Mononuclear cell (primary cell): ENCODE measurements around the gene CAPN1. TPM values are rescaled to one million over a fixed set of nuclear protein-coding genes. Genes with fewer than 3 reads are reported as not detected.
"Not testable (repeated sequence)": the region's sequence is repeated elsewhere in the genome, so short reads cannot be mapped to it uniquely, and the experiment has no call there.

Experiments used
- H3K27me3 ChIP-seq: 2 replicates; pipeline ENCODE4 v1.6.0; 2011; ENCODE audit warnings: low read length, control low read depth; ENCODE audit not compliant: insufficient read depth
- H3K4me1 ChIP-seq: 2 replicates; pipeline ENCODE4 v1.5.1; 2011; ENCODE audit warnings: mild to moderate bottlenecking, low read length, control low read depth; ENCODE audit not compliant: insufficient read depth
- H3K4me3 ChIP-seq: 2 replicates; pipeline ENCODE4 v1.5.1; 2011; ENCODE audit warnings: mild to moderate bottlenecking, low read length, moderate library complexity
- H3K9me3 ChIP-seq: 2 replicates; pipeline ENCODE4 v1.5.1; 2011; ENCODE audit warnings: low read depth, mild to moderate bottlenecking, control low read depth, low read length
- total RNA-seq: library from RNA; depleted of rRNA; stranded (reverse); fragments of >200 nt; gene quantifications from one replicate; pipeline ENCODE4 v1.2.3, GENCODE V29; 2012

CAPN1 gene
- total RNA-seq, 1 donor, result 76.2 TPM

- H3K9me3 ChIP-seq, H3K4me3 ChIP-seq, H3K4me1 ChIP-seq, H3K27me3 ChIP-seq: not testable (repeated sequence)
Observed at GRCh38 chr11:65174571-65175010, 7.1 kb upstream of the CAPN1 start.

DNA sequence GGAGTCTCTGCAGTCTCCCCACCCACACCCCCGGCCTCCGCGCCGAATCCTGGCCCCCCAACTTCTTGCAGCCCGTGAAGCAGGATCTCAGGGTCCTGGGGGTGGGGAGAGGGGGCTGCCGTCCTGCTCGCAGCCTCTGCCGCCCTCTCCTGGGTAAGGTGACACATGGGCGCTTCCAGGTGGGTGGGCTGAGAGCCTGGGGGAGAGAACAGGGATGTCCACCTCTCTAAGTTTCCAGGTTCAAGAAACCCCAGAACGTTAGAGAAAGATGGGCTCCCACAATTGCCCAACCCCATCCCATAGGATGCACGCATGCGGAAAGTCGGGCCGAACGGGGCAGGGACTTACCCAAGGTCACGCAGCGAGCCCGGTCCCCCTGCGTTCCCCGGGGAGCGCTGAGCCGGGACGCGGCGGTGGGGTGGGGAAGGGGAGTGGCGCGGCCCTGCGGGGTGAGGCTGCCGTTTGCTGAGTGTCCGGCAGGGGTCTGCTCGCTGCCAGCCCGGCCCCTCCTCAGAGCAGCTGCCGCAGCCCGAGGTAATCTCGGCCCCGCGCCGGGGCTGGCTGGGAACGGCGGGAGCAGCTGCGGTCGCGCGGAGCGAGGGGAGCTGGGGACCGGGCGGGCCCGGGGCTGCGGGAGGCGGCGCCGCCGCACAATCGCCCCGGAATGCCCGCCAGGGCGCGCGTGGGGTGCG lies 705 bp upstream of the CAPN1 start:
- Histone ChIP-seq H3K9me3 (no peaks in the 10 kb centered on the region), H3K4me1 (peaks cover 29% of the 10 kb centered on the region), H3K27me3 (no peaks in the 10 kb centered on the region), H3K4me3 (peak overlapping the region; percentile 70)

DNA sequence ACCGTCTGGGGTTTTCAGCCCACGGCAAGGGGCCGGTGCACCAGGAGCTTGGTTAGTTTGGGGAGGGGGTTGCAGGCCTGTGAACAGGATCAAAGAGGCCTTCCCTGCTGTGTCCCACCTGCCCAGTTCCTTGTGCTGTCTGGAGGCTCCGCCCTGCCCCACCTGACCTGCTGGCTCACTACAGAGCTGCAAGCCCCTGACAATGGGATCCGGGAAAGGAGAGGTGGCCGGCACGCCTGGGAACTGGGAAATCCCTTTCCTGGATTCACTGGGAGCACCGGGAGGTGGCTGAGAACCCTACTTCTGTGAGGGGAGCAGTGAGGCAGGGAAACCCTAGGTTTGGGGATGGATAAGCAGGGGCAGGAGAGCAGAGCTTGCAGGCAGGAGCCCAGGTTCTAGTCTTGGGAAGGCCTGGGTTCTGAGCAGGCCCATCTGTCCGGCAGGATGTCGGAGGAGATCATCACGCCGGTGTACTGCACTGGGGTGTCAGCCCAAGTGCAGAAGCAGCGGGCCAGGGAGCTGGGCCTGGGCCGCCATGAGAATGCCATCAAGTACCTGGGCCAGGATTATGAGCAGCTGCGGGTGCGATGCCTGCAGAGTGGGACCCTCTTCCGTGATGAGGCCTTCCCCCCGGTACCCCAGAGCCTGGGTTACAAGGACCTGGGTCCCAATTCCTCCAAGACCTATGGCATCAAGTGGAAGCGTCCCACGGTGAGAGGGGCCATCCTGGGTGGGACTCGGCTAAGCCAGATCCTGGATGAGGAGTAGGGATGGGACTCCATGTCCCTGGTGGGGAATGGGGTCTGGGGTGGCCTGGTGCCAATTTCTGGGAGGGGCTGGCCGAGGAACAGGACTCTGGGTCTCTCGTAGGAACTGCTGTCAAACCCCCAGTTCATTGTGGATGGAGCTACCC lies 786 bp downstream of the CAPN1 start:
- Histone ChIP-seq H3K9me3 (no peaks in the 10 kb centered on the region), H3K4me3 (peak overlapping the region; percentile 70), H3K27me3 (no peaks in the 10 kb centered on the region), H3K4me1 (peaks cover 29% of the 10 kb centered on the region)

GRCh38 chr11:65183201-65183891 lies 1.6 kb downstream of the CAPN1 start:
- Histone ChIP-seq H3K4me3 (no peak overlapping the region), H3K9me3 (no peaks in the 10 kb centered on the region), H3K4me1 (peaks cover 29% of the 10 kb centered on the region), H3K27me3 (no peaks in the 10 kb centered on the region)

DNA sequence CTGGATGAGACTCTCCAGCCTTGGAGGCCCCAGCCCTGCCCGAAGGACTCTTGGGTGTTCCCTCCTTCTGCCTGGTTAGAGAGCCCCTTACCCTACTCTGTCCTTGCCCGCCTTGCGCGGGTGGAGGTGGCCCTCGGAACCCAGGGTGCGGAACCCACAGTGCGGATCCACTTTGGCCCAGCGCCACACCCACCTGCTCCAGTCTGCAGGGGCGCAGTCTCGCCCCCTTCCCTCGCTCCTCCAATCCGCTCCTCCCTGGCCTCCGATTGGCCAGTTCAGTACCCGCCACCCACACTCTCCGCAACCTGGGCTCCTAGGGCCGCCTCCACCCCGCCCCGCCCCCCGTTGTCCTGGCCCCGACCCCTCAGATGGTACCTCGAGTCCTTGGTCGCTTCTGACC lies 2.4 kb downstream of the CAPN1 start:
- Histone ChIP-seq H3K27me3 (no peaks in the 10 kb centered on the region), H3K4me3 (no peak overlapping the region), H3K4me1 (peaks cover 29% of the 10 kb centered on the region), H3K9me3 (no peaks in the 10 kb centered on the region)

DNA sequence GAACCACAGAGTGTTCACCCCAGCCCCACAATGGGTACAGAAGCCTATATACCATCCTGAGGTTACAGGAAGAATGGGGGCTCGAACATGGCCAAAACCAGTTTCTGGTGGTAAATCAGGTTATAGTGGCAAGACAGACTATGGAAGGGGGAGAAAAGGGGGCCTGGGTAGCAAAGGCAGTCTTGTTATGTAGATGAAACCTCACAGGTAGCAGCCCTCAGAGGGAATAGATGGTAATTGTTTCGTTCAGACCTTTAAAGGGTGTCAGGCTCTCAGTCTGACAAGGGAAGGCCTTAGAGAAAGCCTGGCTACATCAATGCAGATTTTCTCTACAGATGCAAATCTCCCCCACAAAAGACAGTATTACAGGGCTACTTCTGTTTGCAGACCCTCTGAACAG lies 3.4 kb downstream of the CAPN1 start:
- Histone ChIP-seq H3K4me3 (no peak overlapping the region), H3K4me1 (peaks cover 29% of the 10 kb centered on the region), H3K9me3 (no peaks in the 10 kb centered on the region), H3K27me3 (no peaks in the 10 kb centered on the region)

DNA sequence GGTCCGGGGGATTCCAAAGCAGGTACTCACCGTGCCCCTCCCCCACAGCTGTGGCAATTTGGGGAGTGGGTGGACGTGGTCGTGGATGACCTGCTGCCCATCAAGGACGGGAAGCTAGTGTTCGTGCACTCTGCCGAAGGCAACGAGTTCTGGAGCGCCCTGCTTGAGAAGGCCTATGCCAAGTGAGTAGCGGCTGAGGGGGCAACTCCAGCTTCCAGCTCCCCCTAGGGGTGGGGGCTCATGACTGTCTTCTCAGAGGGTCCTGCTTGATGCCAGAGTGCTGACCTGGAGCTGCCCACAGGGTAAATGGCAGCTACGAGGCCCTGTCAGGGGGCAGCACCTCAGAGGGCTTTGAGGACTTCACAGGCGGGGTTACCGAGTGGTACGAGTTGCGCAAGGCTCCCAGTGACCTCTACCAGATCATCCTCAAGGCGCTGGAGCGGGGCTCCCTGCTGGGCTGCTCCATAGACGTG lies 4.2 kb downstream of the CAPN1 start:
- H3K4me3 ChIP-seq, result no peak overlapping the region
- H3K4me1 ChIP-seq, result peaks cover 22% of the 10 kb centered on the region
- no peaks in the 10 kb centered on the region for H3K27me3 ChIP-seq
- no peaks in the 10 kb centered on the region for H3K9me3 ChIP-seq

- Histone ChIP-seq H3K4me3 (no peak overlapping the region), H3K9me3 (no peaks in the 10 kb centered on the region), H3K4me1 (peaks cover 21% of the 10 kb centered on the region), H3K27me3 (no peaks in the 10 kb centered on the region)
Observed at GRCh38 chr11:65186701-65187100, 5.0 kb downstream of the CAPN1 start.

GRCh38 chr11:65187146-65187675 lies 5.5 kb downstream of the CAPN1 start:
- no peaks in the 10 kb centered on the region for H3K27me3 ChIP-seq
- H3K9me3 ChIP-seq, result no peaks in the 10 kb centered on the region
- peaks cover 17% of the 10 kb centered on the region for H3K4me1 ChIP-seq
- H3K4me3 ChIP-seq, result no peak overlapping the region

DNA sequence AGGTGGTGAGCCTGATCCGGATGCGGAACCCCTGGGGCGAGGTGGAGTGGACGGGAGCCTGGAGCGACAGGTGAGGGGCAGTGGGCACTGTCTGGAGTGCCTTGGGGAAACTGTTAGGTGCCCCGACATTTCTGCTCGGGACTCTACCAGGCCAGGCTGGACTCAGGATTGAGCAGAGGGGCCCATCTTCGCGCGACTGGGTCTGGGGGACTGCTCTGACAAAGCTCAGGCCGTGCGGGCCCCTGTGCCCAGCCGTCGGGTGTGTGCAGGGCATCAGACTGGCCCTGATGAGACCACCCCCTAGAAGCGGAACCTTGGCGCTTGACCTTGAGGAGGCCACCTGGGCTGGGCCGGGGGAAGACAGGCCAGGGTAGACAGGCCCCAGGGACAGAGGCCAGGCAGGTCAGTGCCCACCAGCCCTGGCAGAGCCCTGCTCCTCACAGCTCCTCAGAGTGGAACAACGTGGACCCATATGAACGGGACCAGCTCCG lies 6.3 kb downstream of the CAPN1 start:
- H3K27me3 ChIP-seq, result no peaks in the 10 kb centered on the region
- H3K9me3 ChIP-seq, result no peaks in the 10 kb centered on the region
- H3K4me1 ChIP-seq, result peaks cover 9% of the 10 kb centered on the region
- no peak overlapping the region for H3K4me3 ChIP-seq

GRCh38 chr11:65188486-65188885 lies 6.8 kb downstream of the CAPN1 start:
- H3K27me3 ChIP-seq, result no peaks in the 10 kb centered on the region
- H3K4me1 ChIP-seq, result peaks cover 4% of the 10 kb centered on the region
- no peaks in the 10 kb centered on the region for H3K9me3 ChIP-seq
- no peak overlapping the region for H3K4me3 ChIP-seq

DNA sequence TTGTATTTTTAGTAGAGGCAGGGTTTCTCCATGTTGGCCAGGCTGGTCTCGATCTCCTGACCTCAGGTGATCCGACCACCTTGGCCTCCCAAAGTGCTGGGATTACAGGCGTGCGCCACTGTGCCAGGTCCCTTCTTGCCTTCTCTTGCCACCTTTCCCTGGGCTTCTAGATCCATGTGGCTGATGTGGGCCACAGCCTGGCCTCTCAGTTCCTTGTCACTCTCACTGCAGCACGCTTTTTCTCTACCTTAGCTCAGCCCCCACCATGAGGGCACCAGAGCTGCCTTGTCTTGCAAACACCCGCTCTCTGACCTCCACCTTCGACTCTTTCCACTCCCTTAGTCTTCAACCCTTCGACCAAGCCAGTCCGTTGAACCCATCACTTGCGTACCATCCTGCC lies 7.5 kb downstream of the CAPN1 start:
- Histone ChIP-seq H3K27me3 (no peaks in the 10 kb centered on the region), H3K4me3 (no peak overlapping the region), H3K9me3 (no peaks in the 10 kb centered on the region), H3K4me1 (peaks cover 3% of the 10 kb centered on the region)

DNA sequence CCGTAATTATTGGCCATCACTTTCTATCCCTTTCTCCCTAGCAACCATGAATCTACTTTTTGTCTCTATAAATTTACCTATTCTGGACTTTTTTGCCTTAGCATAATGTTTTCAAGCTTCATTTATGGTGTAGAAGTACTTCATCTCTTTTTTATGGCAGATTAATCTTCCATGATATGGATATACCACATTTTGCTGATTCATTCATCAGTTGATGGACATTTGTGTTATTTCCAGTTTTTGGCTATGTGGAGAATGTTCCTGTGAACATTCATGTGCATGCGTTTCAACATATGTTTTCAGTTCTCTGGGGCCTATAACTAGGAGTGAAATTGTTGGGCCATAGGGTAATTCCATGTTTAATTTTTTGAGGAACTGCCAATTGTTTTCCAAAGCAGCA lies 12.8 kb downstream of the CAPN1 start:
- no peaks in the 10 kb centered on the region for H3K9me3 ChIP-seq
- peaks cover 3% of the 10 kb centered on the region for H3K4me1 ChIP-seq
- H3K4me3 ChIP-seq, result no peak overlapping the region
- H3K27me3 ChIP-seq, result no peaks in the 10 kb centered on the region

GRCh38 chr11:65204143-65204542 lies 22.4 kb downstream of the CAPN1 start:
- Histone ChIP-seq H3K4me1 (peaks cover 13% of the 10 kb centered on the region), H3K9me3 (no peaks in the 10 kb centered on the region), H3K4me3 (no peak overlapping the region), H3K27me3 (no peaks in the 10 kb centered on the region)
